ENCODE measurements around the gene RNASEH1. TPM values are rescaled to one million over a fixed set of nuclear protein-coding genes. Genes with fewer than 3 reads are reported as not detected.

RNASEH1 gene
- total RNA-seq, 1 donor from 2014 or later: 23.4 TPM

DNA sequence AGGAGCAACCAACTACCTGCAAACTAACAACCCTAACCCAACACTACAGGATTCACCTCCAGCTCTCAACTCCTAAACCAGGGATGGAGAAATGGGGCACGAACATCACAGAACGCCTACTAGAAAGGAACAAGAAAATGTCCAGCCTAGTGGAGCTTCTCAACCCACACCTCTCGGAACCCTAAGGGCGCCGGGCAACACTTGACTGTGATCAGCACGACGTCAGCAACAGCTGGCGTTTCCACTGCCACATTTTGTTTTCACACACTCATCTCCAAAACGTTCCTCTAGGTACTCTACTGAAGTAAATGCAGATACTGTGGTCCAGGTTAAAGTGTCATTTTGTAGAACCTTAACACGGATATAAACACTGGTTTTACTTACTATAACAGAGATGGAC is 4.2 kb downstream of the RNASEH1 start:
- DNase-seq (ENCODE audit: low read depth in 2 of 2): no peak

- DNase-seq (ENCODE audit: low read depth in 2 of 2): no peak
These were observed 10.2 kb downstream of the RNASEH1 start for GRCh38 chr2:3547915-3548314.

DNA sequence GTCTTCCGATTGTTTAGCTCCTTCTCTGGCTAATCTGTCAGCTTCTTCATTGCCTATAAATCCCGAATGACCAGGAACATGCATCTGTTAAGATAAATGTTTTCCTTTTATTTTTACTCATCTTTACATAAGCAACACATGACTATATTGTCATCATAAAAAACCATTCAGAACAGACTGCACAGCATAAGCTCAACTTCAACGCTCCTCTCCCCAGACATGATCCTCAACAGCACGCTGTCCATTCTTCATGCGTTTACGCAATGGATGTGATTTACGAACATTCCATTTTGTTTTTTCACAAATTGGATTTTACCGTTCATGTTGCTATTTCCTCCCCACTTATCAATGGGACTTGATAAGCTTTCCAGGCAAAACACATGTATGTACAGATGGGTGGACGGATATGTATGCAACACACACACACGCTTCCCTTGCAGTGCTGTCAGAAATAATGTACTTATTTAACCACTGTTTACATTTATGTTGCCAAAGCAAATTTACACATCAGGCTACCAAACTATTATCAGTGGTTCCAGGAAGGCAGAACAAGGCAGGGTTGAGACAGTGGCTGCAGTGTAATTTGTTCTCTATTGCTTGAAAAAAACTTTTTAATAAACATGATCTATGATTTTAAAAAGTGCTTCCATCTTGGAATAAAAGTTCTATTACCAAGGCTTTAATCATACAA is 12.2 kb downstream of the RNASEH1 start:
- no peak for DNase-seq (ENCODE audit: low read depth in 2 of 2)

DNA sequence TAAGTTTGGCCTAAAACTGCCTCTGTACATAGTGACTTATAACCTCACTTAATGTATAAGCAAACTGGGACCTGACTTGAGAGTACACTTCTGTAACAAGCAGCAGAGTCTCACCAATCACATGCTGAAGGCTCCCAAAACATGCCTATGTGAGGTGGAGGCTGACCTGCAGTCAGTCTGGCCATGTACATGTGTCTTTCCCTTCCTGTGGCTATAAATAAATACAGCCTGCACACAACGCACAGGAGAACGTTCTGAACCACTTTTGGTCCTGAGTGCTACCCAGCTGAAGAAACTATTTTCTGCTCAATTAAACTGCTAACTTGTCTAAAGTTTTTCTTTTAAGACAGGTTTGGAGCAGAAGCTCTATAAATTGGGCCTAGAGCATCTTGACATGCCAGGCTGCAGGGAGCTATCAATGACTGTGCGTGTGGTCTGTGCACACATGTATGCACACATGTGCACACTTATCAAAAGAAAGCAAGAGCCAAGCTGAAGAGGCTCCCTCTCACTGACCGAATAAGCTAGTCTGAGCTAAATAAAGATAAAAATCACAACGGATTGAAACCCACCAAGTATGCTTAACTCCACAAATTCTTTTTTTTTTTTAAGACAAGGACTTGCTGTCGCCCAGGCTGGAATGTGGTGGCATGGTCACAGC is 15.0 kb downstream of the RNASEH1 start:
- DNase-seq (ENCODE audit: low read depth in 2 of 2): no peak

GRCh38 chr2:3542107-3542506 is 16.0 kb downstream of the RNASEH1 start:
- no peak for DNase-seq (ENCODE audit: low read depth in 2 of 2)

DNA sequence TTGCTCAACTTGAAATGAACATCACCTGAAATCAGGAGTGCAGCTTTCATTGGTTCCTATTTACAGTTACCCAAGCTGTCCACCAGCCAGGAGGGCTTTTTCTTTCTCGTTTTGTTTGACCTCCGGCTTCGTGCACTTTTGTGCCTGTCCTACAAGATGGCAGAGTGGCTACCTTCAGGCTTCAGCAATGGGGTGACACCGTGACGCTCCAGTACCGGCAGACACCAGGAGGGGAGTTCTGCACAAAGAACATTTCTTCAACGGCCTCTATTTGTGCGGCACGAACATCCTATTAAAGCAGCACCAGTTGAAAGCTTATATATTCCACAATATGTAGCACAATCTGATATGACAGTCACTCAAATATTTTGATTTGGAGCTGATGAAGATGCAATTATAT is 18.3 kb downstream of the RNASEH1 start:
- no peak for DNase-seq (ENCODE audit: low read depth in 2 of 2)

DNA sequence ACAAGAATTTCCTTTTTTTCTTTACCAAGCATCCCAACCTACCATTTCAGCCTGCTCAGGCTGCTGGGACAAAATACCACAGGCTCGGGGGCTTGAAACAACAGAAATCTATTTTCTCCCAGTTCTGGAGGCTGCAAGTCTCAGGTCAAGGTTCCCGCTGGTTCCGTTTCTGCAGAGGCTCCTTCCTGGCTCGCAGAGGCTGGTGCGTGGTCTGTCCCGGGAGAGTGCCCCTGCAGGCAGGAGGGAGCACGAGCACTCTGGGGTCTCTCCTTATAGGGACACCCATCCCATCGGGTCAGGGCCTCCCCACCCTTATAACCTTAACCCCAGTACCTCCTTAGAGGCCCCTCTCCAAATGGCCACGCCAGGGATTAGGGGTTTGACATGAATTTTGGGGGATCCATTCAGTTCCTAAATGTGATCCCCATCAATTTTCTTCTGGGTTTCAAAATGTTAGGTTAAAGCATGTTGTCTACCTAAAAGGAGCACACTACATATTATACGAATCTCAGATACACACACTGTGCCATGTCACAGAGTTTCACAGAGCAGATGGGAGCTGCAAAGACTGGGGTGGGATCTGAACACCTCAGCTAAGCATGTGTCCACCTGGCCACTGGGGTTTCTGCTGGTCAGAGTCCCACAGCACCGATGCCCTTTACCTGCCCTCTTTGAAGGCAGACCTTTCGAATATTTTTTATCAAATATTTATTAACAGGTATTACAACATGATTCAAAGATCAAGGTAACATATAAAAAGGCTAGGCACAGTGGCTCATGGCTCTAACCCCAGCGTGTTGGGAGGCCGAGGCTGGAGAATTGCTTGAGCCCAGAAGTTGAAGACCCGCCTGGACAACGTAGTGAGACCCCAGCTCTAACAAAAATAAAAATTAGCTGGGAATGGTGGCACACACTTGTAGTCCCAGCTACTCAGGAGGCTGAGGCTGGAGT is 21.2 kb downstream of the RNASEH1 start:
- peak; percentile 62 to 71 for DNase-seq (ENCODE audit: low read depth in 2 of 2)

- peak; percentile 84 to 87 for DNase-seq (ENCODE audit: low read depth in 2 of 2)
These were observed 22.1 kb downstream of the RNASEH1 start for GRCh38 chr2:3535794-3536681.

DNA sequence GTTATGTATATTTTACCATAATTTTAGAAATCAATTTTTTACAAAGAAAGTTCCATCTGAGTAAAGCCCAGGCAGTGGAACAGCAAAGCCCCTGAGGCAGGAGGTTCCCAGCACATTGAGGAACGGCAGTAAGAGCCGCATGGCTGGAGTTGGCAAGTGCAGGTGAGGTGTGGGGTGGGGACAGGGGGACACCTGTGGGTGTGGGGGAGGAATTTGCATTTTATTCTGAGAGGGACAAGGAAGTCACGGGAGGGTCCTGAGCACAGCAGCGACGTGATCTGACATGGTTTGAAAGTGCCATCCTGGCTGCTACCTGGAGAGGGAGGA is 22.7 kb downstream of the RNASEH1 start:
- DNase-seq (ENCODE audit: low read depth in 2 of 2): no peak

DNA sequence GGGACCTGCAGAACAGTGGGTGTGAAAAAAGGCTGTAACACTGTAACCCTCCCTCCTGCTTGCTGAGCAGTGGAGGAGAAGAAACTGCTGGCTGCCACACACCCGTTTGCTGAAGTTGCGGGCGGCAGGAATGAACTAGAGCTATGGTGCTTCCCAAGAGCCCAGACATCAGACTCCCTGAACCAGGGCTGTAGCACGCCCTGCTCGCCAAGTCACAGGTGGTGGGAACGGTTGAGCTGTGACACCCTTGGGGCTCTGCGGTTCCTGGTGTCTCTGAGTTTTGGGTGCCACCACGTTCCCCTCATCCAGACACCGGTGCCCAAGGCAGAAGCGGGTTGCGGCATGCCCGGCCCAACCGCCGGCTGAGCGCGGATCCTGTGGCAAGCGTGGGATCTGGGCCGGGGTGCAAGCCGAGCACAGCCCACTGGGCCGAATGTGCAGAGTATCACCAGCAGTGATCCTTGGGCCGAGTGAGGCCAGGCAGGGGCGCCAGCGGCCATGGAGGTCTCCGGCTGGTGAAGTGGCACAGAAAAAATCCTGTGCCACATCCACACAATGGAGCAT is 23.8 kb downstream of the RNASEH1 start:
- DNase-seq (ENCODE audit: low read depth in 2 of 2): no peak

DNA sequence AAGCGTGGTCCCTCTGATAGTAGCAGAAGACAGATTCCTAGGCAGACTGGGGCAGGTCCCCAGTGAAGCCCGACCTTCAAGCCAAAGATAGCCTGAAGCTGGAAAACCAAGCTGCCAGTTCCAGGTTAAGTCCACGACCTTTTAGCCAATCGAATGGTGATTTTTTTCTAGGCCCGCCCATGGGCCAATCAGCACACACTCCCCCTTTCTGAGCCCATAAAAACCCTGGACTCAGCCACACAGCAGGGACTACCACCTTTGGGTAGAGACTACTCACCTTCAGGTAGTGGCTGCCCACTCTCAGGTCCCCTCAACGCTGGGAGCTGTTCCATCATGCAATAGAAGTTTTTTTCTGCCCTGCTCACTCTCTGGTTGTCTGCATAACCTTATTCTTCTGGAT is 24.3 kb downstream of the RNASEH1 start:
- no peak for DNase-seq (ENCODE audit: low read depth in 2 of 2)

- DNase-seq (ENCODE audit: low read depth in 2 of 2): no peak
These were observed 25.2 kb downstream of the RNASEH1 start for GRCh38 chr2:3532941-3533340.

- no peak for DNase-seq (ENCODE audit: low read depth in 2 of 2)
These were observed 28.7 kb downstream of the RNASEH1 start for GRCh38 chr2:3529316-3530025.

DNA sequence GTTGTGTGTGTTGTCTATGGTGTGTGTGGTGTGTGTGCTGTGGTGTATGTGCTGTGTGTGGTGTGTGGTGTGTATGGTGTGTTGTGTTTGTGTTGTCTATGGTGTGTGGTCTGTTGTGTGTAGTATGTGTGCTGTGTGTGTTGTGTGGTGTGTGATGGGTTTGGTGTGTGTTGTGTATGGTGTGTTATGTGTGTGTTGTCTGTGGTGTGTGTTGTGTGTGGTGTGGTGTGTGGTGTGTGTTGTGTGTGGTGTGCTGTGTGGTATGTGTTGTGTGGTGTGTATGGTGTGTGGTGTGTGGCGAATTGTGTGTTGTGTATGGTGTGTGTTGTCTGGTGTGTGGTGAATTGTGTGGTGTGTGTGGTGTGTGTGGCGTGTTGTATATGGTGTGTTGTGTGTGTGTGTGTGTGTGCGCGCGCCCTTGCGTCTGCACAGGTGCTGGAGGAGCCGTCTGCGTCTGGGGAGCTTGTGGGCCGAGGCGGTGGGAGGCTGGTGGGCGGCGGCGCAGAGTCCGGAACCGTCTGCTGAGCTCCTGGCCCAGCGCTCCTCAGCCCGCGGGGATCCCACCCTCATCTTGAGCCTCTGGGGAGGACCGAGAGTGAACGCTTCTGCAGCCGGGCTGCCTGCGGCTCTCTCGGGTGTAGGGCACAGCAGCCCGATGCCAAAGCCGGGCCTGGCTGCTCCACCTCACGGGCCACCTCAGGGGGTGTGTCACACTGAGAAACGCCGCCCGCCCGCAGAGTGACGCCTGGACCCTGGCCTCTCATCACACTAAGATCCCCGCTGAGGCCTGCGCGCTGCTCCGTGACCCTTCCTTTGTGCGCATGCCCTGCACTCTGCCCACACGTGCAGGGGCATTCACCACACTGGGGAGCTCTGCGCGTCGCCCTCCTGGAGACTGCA is 30.0 kb downstream of the RNASEH1 start:
- DNase-seq (ENCODE audit: low read depth in 2 of 2): no peak

DNA sequence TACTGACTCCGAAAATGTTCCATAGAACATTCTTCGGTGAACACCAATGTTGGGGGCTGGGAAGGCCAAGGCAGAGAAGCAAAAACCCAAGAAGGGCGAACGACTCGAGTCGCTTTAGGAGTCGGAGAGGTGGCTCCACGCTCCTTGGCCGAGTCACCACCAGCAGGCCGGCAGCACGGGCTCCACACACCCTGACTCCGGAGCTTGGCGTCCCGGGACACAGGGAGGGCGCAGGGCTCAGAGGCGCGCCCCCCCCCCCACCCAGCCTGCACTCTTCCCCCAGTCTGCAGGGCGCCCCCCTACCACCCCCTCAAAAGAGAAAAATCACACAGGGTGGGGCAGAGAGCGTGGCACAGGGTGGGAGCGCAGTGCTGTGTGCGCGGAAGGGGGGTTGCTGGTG is 31.3 kb downstream of the RNASEH1 start:
- DNase-seq (ENCODE audit: low read depth in 2 of 2): no peak

DNA sequence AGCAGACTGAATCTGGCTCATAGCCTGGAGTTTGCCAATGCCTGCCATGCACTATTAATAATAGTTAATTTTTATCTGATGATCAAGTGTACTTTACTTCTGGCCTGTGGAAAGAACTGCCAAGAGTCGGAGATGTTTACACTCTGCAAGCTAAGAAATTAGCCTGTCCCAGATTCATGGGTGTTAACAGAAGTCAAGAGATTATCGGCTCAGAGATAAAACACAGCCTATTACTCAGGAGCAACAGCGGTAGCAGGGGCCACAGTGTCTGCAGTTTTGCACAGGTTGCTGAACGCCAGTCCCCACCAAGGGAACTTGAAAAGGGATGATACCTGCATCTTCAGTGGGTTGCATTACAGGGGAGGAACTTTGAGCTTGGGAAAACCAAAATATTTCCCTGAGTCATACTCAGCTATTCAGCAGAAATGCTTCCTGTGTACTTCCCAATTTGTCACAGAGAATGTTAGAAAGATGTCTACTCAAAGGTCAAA is 34.5 kb downstream of the RNASEH1 start:
- DNase-seq (ENCODE audit: low read depth in 2 of 2): peak; percentile 17 to 42

DNA sequence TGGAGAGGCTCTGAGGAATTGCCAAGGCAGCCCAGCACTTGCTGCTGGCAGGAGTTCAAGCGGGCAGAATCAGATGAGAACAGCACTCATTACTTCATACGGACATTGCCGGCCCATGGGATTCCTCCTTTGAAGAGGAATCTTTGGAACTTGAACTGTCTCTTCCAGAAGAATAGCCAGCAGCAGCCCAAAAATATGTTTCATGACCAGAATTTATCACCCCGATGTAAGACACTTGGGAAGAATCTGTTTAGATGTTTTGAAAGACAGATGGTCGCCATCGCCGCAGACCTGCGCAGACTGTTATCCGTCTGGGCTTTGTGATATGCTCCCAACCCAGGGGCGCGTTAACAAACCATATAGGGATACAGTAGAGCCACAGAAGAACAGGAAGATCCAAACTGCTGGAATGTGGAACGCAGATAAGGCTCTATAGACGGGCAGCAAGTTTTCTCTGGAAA is 35.1 kb downstream of the RNASEH1 start:
- DNase-seq (ENCODE audit: low read depth in 2 of 2): peak in 1 of 2 donors; percentile 54

DNA sequence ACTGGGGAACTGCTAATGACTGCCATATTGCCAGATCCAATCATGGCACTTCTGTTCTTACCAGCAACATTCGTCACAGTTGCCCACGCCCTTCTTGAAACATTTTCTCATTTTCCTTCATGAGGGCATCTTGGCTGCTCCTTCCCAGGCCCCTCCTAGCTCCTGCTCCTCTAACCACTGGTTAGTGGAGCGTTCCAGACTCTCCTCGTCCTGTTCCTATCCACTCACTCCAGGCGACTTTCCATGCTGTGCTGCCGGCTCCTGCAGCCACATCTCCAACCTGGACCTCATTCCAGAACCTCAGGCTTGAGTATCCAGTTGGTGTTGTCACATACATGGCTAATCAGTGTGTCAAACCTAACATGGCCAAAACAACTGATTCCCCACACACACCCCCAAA is 37.5 kb downstream of the RNASEH1 start:
- DNase-seq (ENCODE audit: low read depth in 2 of 2): no peak
